NOMO-1 treated with DMSO at 0.1 percent for 48 hours (cell line): ENCODE data around the gene CNGB1.

Source experiments
- DNase-seq: peaks from one replicate; lab custom pipeline; 2025; ENCODE audit not compliant: unreplicated experiment; lab: John Stamatoyannopoulos, UW

CNGB1 gene

GRCh38 chr16:57834936-57835335 is 136.0 kb downstream of the CNGB1 start:
- DNase-seq: no peak
